Stimulated activated CD4-positive, alpha-beta T cell treated with anti-CD3 and anti-CD28 coated beads, Interleukin-12 subunit alpha, Interleukin-12 subunit beta, amount 100 ng/mL, for 4 hours (primary cell): ENCODE results near the gene PTGFRN.

Experiments used
- DNase-seq: peaks from one replicate; pipeline ENCODE4 v3.0.0-alpha.2; 2020

The PTGFRN gene

GRCh38 chr1:116982319-116983004 is 72.7 kb downstream of the PTGFRN start:
- DNase-seq, result no peak

GRCh38 chr1:116983112-116983511 is 73.4 kb downstream of the PTGFRN start:
- no peak for DNase-seq

- no peak for DNase-seq
Observed at GRCh38 chr1:116983678-116984077, 74.0 kb downstream of the PTGFRN start.

GRCh38 chr1:116984406-116985160 is 74.9 kb downstream of the PTGFRN start:
- DNase-seq, result no peak

- peak; percentile 39 for DNase-seq
Observed at GRCh38 chr1:116986421-116987255, 76.9 kb downstream of the PTGFRN start.

GRCh38 chr1:116987256-116987555 is 77.5 kb downstream of the PTGFRN start:
- peak; percentile 65 for DNase-seq

GRCh38 chr1:116988248-116988647 is 78.5 kb downstream of the PTGFRN start:
- no peak for DNase-seq

GRCh38 chr1:116988908-116989307 is 79.2 kb downstream of the PTGFRN start:
- DNase-seq, result no peak

GRCh38 chr1:116989835-116990234 is 80.1 kb downstream of the PTGFRN start:
- no peak for DNase-seq

- DNase-seq, result no peak
Observed at GRCh38 chr1:116990612-116991151, 81.0 kb downstream of the PTGFRN start.

GRCh38 chr1:116991171-116991845 is 81.6 kb downstream of the PTGFRN start:
- DNase-seq, result no peak

- no peak for DNase-seq
Observed at GRCh38 chr1:116991918-116992317, 82.2 kb downstream of the PTGFRN start.

GRCh38 chr1:116993286-116993685 is 83.6 kb downstream of the PTGFRN start:
- DNase-seq, result no peak

- no peak for DNase-seq
Observed at GRCh38 chr1:116994411-116994810, 84.7 kb downstream of the PTGFRN start.

- no peak for DNase-seq
Observed at GRCh38 chr1:116997066-116997465, 87.3 kb downstream of the PTGFRN start.

GRCh38 chr1:116997636-116998035 is 87.9 kb downstream of the PTGFRN start:
- no peak for DNase-seq

- no peak for DNase-seq
Observed at GRCh38 chr1:116999596-116999995, 89.9 kb downstream of the PTGFRN start.

- DNase-seq, result no peak
Observed at GRCh38 chr1:117000142-117000541, 90.4 kb downstream of the PTGFRN start.

- no peak for DNase-seq
Observed at GRCh38 chr1:117001254-117001927, 91.7 kb downstream of the PTGFRN start, which contains the start of gene CD101. Gene CD101 (plus strand): TSS chr1:117001760. CDS start chr1:117001818, 58 bp downstream.

- DNase-seq, result no peak
Observed at GRCh38 chr1:117003223-117003875, 93.6 kb downstream of the PTGFRN start.

GRCh38 chr1:117007719-117008013 is 98.0 kb downstream of the PTGFRN start:
- DNase-seq, result no peak

- DNase-seq, result no peak
Observed at GRCh38 chr1:117008656-117009055, 98.9 kb downstream of the PTGFRN start.
